H1 (cell line): ENCODE data around the gene BSND. TPM values are rescaled to one million over a fixed set of nuclear protein-coding genes. Genes with fewer than 3 reads are reported as not detected.

ENCODE experiments used
- CTCF ChIA-PET: fragments of 300-600 bp; sonication (Branson Sonifier 250); formaldehyde crosslinking; loops from one replicate; lab custom pipeline; 2021; ENCODE audit not compliant: partially characterized antibody; lab: Charles Lee
- POLR2A ChIA-PET: fragments of 300-600 bp; sonication (Branson Sonifier 250); formaldehyde crosslinking; loops from one replicate; lab custom pipeline; 2021; ENCODE audit warnings: inconsistent platforms; ENCODE audit not compliant: partially characterized antibody; lab: Charles Lee
- DNase-seq, 2 experiments: peaks; one replicate each; pipeline versions ENCODE4 v3.0.0 to v3.0.0-alpha.2; 2010 to 2022; ENCODE audit warnings: low spot score in 2 of 2, low read depth in 1 of 2, mixed read lengths in 1 of 2
- FAIRE-seq: peaks from 2 replicates; lab custom pipeline; 2011; peaks lifted over from hg19 to GRCh38; lab: Jason Lieb, UNC
- H2AFZ ChIP-seq: 2 replicates; pipeline ENCODE4 v1.8.1; 2012; ENCODE audit warnings: low read length, inconsistent platforms
- H2AK5ac ChIP-seq: 2 replicates; pipeline ENCODE4 v1.6.1; 2013; ENCODE audit warnings: low read depth, low read length
- H2BK120ac ChIP-seq: replicated peaks from 2 replicates; pipeline ENCODE3; 2013; ENCODE audit warnings: low read depth, low read length, inconsistent platforms
- H2BK12ac ChIP-seq: 2 replicates; pipeline ENCODE4 v1.6.1; 2013; ENCODE audit warnings: low read depth, low read length
- H2BK15ac ChIP-seq: 2 replicates; pipeline ENCODE4 v1.6.1; 2013; ENCODE audit warnings: low read length
- H2BK20ac ChIP-seq: 2 replicates; pipeline ENCODE4 v1.6.1; 2013; ENCODE audit warnings: low read length
- H2BK5ac ChIP-seq: 2 replicates; pipeline ENCODE4 v1.6.1; 2013; ENCODE audit warnings: low read depth, low read length
- H3K14ac ChIP-seq: 2 replicates; pipeline ENCODE4 v1.6.1; 2013; ENCODE audit warnings: inconsistent platforms; ENCODE audit not compliant: insufficient read length
- H3K18ac ChIP-seq: 2 replicates; pipeline ENCODE4 v1.6.1; 2013; ENCODE audit warnings: low read length; ENCODE audit errors: extremely low read depth
- H3K23ac ChIP-seq: 2 replicates; pipeline ENCODE4 v1.6.1; 2013; ENCODE audit warnings: inconsistent platforms; ENCODE audit not compliant: insufficient read length
- H3K23me2 ChIP-seq: 2 replicates; pipeline ENCODE4 v1.6.1; 2013; ENCODE audit warnings: low read depth, low read length
- H3K27ac ChIP-seq: 2 replicates; pipeline ENCODE4 v1.6.1; 2011; ENCODE audit warnings: low read depth, low read length, inconsistent platforms
- H3K27me3 ChIP-seq, 4 experiments: replicated peaks in 1 of 4; 1 replicate in 1 of 4; 2 replicates in 3 of 4; pipeline versions ENCODE4 v1.6.1 to v1.8.1; 2011 to 2013; ENCODE audit warnings: low read length in 3 of 4, mild to moderate bottlenecking in 3 of 4, inconsistent platforms in 2 of 4, mixed read lengths in 2 of 4, moderate library complexity in 1 of 4; ENCODE audit not compliant: control insufficient read depth in 3 of 4, insufficient read depth in 3 of 4; ENCODE audit errors: extremely low read depth in 1 of 4
- H3K36me3 ChIP-seq, 4 experiments: 2 replicates each; pipeline versions ENCODE4 v1.6.1 to v1.8.1; 2011 to 2013; ENCODE audit warnings: mild to moderate bottlenecking in 4 of 4, low read length in 3 of 4, moderate library complexity in 2 of 4, control low read depth in 1 of 4, inconsistent platforms in 1 of 4; ENCODE audit not compliant: insufficient read depth in 4 of 4, control insufficient read depth in 2 of 4
- H3K4ac ChIP-seq: replicated peaks from 2 replicates; pipeline ENCODE3; 2013; ENCODE audit warnings: low read length, low read depth, mixed read lengths, inconsistent platforms; ENCODE audit not compliant: insufficient read length
- H3K4me1 ChIP-seq, 4 experiments: replicated peaks in 1 of 4; 1 replicate in 1 of 4; 2 replicates in 3 of 4; pipeline versions ENCODE4 v1.6.1 to v1.8.1; 2011 to 2013; ENCODE audit warnings: low read length in 3 of 4, inconsistent platforms in 2 of 4, mixed read lengths in 1 of 4; ENCODE audit not compliant: insufficient read depth in 4 of 4, control insufficient read depth in 3 of 4
- H3K4me2 ChIP-seq, 2 experiments: 2 replicates each; pipeline versions ENCODE4 v1.6.1 to v1.8.1; 2011 to 2013; ENCODE audit warnings: low read depth in 2 of 2, low read length in 2 of 2, control low read depth in 1 of 2, inconsistent platforms in 1 of 2, mild to moderate bottlenecking in 1 of 2; ENCODE audit not compliant: insufficient read depth in 1 of 2
- H3K4me3 ChIP-seq, 4 experiments: fragments of 200-600, 300-600 bp in 1 of 4; sonication (generic), shearing (Covaris generic), sonication (Bioruptor Twin) in 1 of 4; 2 replicates each; pipeline versions ENCODE4 v1.5.1 to v1.8.1; 2011 to 2016; ENCODE audit warnings: low read length in 4 of 4, low read depth in 3 of 4, control low read depth in 2 of 4, inconsistent platforms in 2 of 4, mild to moderate bottlenecking in 2 of 4, mixed read lengths in 1 of 4, moderate library complexity in 1 of 4; ENCODE audit not compliant: insufficient read depth in 2 of 4; ENCODE audit errors: extremely low read depth in 1 of 4
- H3K56ac ChIP-seq: replicated peaks from 2 replicates; pipeline ENCODE3; 2013; ENCODE audit warnings: low read depth, mild to moderate bottlenecking, mixed read lengths, low read length, inconsistent platforms; ENCODE audit not compliant: insufficient read length
- H3K79me1 ChIP-seq: 2 replicates; pipeline ENCODE4 v1.6.1; 2013; ENCODE audit warnings: low read depth, low read length, control low read depth
- H3K79me2 ChIP-seq, 2 experiments: 2 replicates each; pipeline versions ENCODE4 v1.6.1 to v1.8.1; 2012 to 2013; ENCODE audit warnings: low read length in 2 of 2, mild to moderate bottlenecking in 2 of 2, inconsistent platforms in 1 of 2; ENCODE audit not compliant: insufficient read depth in 2 of 2, control insufficient read depth in 1 of 2
- H3K9ac ChIP-seq, 4 experiments: replicated peaks in 1 of 4; 1 replicate in 1 of 4; 2 replicates in 3 of 4; pipeline versions ENCODE4 v1.6.1 to v1.8.1; 2011 to 2013; ENCODE audit warnings: low read depth in 3 of 4, low read length in 3 of 4, control low read depth in 2 of 4, mild to moderate bottlenecking in 2 of 4, moderate library complexity in 2 of 4, inconsistent platforms in 1 of 4; ENCODE audit errors: extremely low read depth in 1 of 4
- H3K9me3 ChIP-seq, 2 experiments: 2 replicates each; pipeline versions ENCODE4 v1.6.1 to v1.8.1; 2012 to 2013; ENCODE audit warnings: mild to moderate bottlenecking in 2 of 2, moderate library complexity in 2 of 2, control low read depth in 1 of 2, inconsistent platforms in 1 of 2, low read depth in 1 of 2, low read length in 1 of 2, mixed read lengths in 1 of 2; ENCODE audit not compliant: insufficient read depth in 2 of 2
- H4K20me1 ChIP-seq, 2 experiments: replicated peaks in 1 of 2; 2 replicates each; pipeline versions ENCODE3 to v1.8.1; 2011 to 2013; ENCODE audit warnings: inconsistent platforms in 2 of 2, low read length in 2 of 2, mild to moderate bottlenecking in 1 of 2; ENCODE audit not compliant: insufficient read depth in 2 of 2, control insufficient read depth in 1 of 2
- H4K5ac ChIP-seq: 2 replicates; pipeline ENCODE4 v1.6.1; 2013; ENCODE audit warnings: low read length, low read depth, mixed read lengths, inconsistent platforms; ENCODE audit not compliant: insufficient read length
- H4K8ac ChIP-seq: 2 replicates; pipeline ENCODE4 v1.8.0; 2013; ENCODE audit warnings: mild to moderate bottlenecking, moderate library complexity, low read length, inconsistent platforms; ENCODE audit not compliant: insufficient read depth; ENCODE audit errors: extremely low read depth
- H4K91ac ChIP-seq: replicated peaks from 2 replicates; pipeline ENCODE3; 2013; ENCODE audit warnings: low read length, mixed read lengths, inconsistent platforms; ENCODE audit not compliant: insufficient read length
- CBX8 ChIP-seq: fragments of 300-800, 300-1000 bp; sonication (generic); IDR thresholded peaks from 2 replicates; pipeline ENCODE4 v1.7.1; 2016; ENCODE audit warnings: low read depth, low read length, borderline replicate concordance
- CREB1 ChIP-seq: IDR thresholded peaks from 2 replicates; pipeline ENCODE4 v1.6.1; 2012; ENCODE audit warnings: inconsistent platforms
- CTBP2 ChIP-seq: IDR thresholded peaks from 2 replicates; pipeline ENCODE4 v1.7.0; 2011; ENCODE audit warnings: borderline replicate concordance, mild to moderate bottlenecking, moderate library complexity, mixed read lengths, low read length; ENCODE audit not compliant: insufficient read depth, insufficient read length
- E2F6 ChIP-seq: IDR thresholded peaks from 2 replicates; pipeline ENCODE4 v1.6.1; 2012; ENCODE audit warnings: inconsistent platforms
- KDM4A ChIP-seq: IDR thresholded peaks from one replicate; pipeline ENCODE4 v1.7.1; 2012; ENCODE audit warnings: low read depth, mild to moderate bottlenecking, moderate library complexity, low read length, inconsistent platforms; ENCODE audit not compliant: severe bottlenecking
- NRF1 ChIP-seq: IDR thresholded peaks from 2 replicates; pipeline ENCODE4 v1.6.1; 2011; ENCODE audit warnings: mild to moderate bottlenecking, low read depth, low read length, improper control_type of control experiment
- RBBP5 ChIP-seq: IDR thresholded peaks from 2 replicates; pipeline ENCODE4 v1.7.1; 2012; ENCODE audit warnings: low read depth, mild to moderate bottlenecking, inconsistent platforms, low read length, moderate library complexity, borderline replicate concordance
- SAP30 ChIP-seq: fragments of 300-600 bp; sonication (generic); IDR thresholded peaks from 2 replicates; pipeline ENCODE4 v1.7.1; 2012; ENCODE audit warnings: low read length, moderate library complexity, mild to moderate bottlenecking, inconsistent platforms; ENCODE audit not compliant: insufficient read depth, insufficient replicate concordance
- SIRT6 ChIP-seq: IDR thresholded peaks from one replicate; pipeline ENCODE4 v1.7.1; 2012; ENCODE audit warnings: low read length, inconsistent platforms
- SP2 ChIP-seq: IDR thresholded peaks from 2 replicates; pipeline ENCODE4 v1.6.1; 2012; ENCODE audit warnings: mild to moderate bottlenecking, low read length, inconsistent platforms
- SRF ChIP-seq: IDR thresholded peaks from 2 replicates; pipeline ENCODE4 v1.6.1; 2011; ENCODE audit warnings: mild to moderate bottlenecking, low read depth, low read length, moderate library complexity
- YY1 ChIP-seq: IDR thresholded peaks from 2 replicates; pipeline ENCODE4 v1.6.1; 2011; ENCODE audit warnings: low read depth, mild to moderate bottlenecking, low read length
- WGBS, 2 experiments: shearing (Covaris generic) in 1 of 2; methylation state at CpG; one replicate each; pipeline versions ENCODE4 v1.1.6 to v1.1.7; 2013 to 2015; ENCODE audit warnings: low lambda C conversion rate in 2 of 2, mixed read lengths in 2 of 2, inconsistent platforms in 1 of 2, low coverage in 1 of 2, missing lambda C conversion rate in 1 of 2; ENCODE audit not compliant: insufficient replicate concordance in 2 of 2, insufficient coverage in 1 of 2, insufficient read length in 1 of 2; ENCODE audit errors: extremely low coverage in 1 of 2, missing lambda C conversion rate in 1 of 2; 5-methylcytosine and 5-hydroxymethylcytosine counted together
- polyA plus RNA-seq, 7 experiments: library from polyadenylated mRNA; depleted of rRNA in 3 of 7; stranded (reverse) in 5 of 7; unstranded in 2 of 7; fragments of >200 nt in 5 of 7; fragments of 200-250 nt in 2 of 7; gene quantifications; 1 replicate in 5 of 7; 2 replicates in 1 of 7; 4 replicates in 1 of 7; pipeline versions ENCODE4 v1.2.1 to v1.2.3, GENCODE V29; 2011 to 2013; ENCODE audit warnings: missing spikeins in 2 of 7, mixed read lengths in 2 of 7
- total RNA-seq: library from RNA; stranded (reverse); fragmentation: NEBNext Ultra II Directional; extraction: Animal tissue kit (Norgen Biotek cat#: 25700); gene quantifications from 2 replicates; pipeline ENCODE4 v1.2.1, GENCODE V29; 2021
- TF ChIP-seq, protein P1 (sequence below): IDR thresholded peaks from 2 replicates; pipeline ENCODE4 v1.6.1; 2011; ENCODE audit warnings: low read length, improper control_type of control experiment

BSND gene
- total and polyA plus RNA-seq, 2 of the 8 experiments (the other 6 are each of a cell fraction or from before 2014, with no cell fraction given), result 0.43 to 0.68 TPM

DNA sequence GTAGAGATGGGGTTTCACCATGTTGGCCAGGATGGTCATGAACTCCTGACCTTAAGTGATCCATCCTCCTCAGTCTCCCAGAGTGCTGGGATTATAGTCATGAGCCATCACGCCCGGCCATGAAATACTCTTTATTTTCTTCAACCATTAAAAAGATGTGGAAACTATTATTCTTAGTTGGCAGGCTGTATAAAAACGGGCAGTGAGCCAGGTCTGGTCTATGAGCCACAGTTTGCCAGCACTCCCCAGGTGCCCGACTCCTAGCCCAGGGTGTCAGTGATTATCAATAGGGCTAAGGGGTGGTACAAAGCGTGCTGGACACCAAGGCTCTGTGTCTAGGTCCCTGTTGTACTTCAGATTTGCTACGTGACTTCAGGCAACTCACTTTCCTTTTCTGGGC is 22.0 kb upstream of the BSND start:
- Histone ChIP-seq H4K20me1 (no peaks in the 10 kb centered on the region), H2BK120ac (no peak overlapping the region), H2BK5ac (no peak overlapping the region), H3K79me1 (no peaks in the 10 kb centered on the region), H4K91ac (no peak overlapping the region), H4K8ac (no peak overlapping the region), H3K79me2 (no peaks in the 10 kb centered on the region), H3K4me2 (no peak overlapping the region), H2BK12ac (no peak overlapping the region), H2BK15ac (no peak overlapping the region), H3K14ac (no peak overlapping the region), H3K18ac (no peak overlapping the region), H4K5ac (no peak overlapping the region), H2BK20ac (no peak overlapping the region; the same call in 1 of the 2 replicates), H2AK5ac (no peak overlapping the region), H3K4me3 (no peak overlapping the region), H3K27me3 (peaks cover 0 to 29% (median 18%) of the 10 kb centered on the region in 4 experiments; a peak in 6 of 7 replicates), H3K9me3 (no peaks in the 10 kb centered on the region), H3K23me2 (peaks cover 8% of the 10 kb centered on the region), H2AFZ (no peak overlapping the region), H3K36me3 (no peaks in the 10 kb centered on the region), H3K9ac (no peak overlapping the region), H3K56ac (no peak overlapping the region), H3K4me1 (peaks cover 0 to 8% (median 7%) of the 10 kb centered on the region in 4 experiments; a peak in 6 of 7 replicates), H3K4ac (no peak overlapping the region), H3K23ac (no peak overlapping the region), H3K27ac (no peak overlapping the region)
- DNase-seq, result no peak
- POLR2A ChIA-PET, result no interaction called here
- FAIRE-seq, result no peak
- WGBS, 2 experiments, result 90% methylated on average over 6 of the region's 6 CpGs; no CpG with 5 or more reads in 1 of the 2 experiments
- CTCF ChIA-PET, result interaction anchor here (1.0 to 18.4 kb wide), 6 partner anchors 12 to 46 kb away, joined by 3 to 436 read pairs (median 6); no protein-coding TSS in a partner anchor
- TF ChIP-seq CTBP2, result no peak
- no peak for TF ChIP-seq SRF
- no peak for TF ChIP-seq CREB1
- TF ChIP-seq, protein P1, sequence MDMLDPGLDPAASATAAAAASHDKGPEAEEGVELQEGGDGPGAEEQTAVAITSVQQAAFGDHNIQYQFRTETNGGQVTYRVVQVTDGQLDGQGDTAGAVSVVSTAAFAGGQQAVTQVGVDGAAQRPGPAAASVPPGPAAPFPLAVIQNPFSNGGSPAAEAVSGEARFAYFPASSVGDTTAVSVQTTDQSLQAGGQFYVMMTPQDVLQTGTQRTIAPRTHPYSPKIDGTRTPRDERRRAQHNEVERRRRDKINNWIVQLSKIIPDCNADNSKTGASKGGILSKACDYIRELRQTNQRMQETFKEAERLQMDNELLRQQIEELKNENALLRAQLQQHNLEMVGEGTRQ, result no peak
- TF ChIP-seq CBX8, result no peak
- TF ChIP-seq YY1, result no peak
- no peak for TF ChIP-seq SAP30
- TF ChIP-seq SIRT6, result no peak
- no peak for TF ChIP-seq KDM4A
- no peak for TF ChIP-seq E2F6
- TF ChIP-seq RBBP5, result no peak
- TF ChIP-seq NRF1, result no peak
- TF ChIP-seq SP2, result no peak
